Astrocyte of the cerebellum (primary cell): ENCODE data around the gene SERINC3.
A peak's percentile ranks its signal among the peaks of the same experiment; 100 is the strongest.

Source experiments
- DNase-seq: peaks from one replicate; pipeline ENCODE4 v3.0.0-alpha.2; 2011; ENCODE audit warnings: low read depth
- H3K4me3 ChIP-seq: 2 replicates; pipeline ENCODE4 v1.5.1; 2011; ENCODE audit warnings: mild to moderate bottlenecking, low read depth, low read length, moderate library complexity
- CTCF ChIP-seq: IDR thresholded peaks from 2 replicates; pipeline ENCODE4 v1.5.1; 2012; ENCODE audit warnings: low read length, low read depth, moderate library complexity, mild to moderate bottlenecking; ENCODE audit errors: missing control alignments
- in situ Hi-C: cut with HindIII; loops from 2 replicates; pipeline ENCODE4 v1.10.0; 2017; ENCODE audit warnings: low sequenced_read_pairs

SERINC3 gene

DNA sequence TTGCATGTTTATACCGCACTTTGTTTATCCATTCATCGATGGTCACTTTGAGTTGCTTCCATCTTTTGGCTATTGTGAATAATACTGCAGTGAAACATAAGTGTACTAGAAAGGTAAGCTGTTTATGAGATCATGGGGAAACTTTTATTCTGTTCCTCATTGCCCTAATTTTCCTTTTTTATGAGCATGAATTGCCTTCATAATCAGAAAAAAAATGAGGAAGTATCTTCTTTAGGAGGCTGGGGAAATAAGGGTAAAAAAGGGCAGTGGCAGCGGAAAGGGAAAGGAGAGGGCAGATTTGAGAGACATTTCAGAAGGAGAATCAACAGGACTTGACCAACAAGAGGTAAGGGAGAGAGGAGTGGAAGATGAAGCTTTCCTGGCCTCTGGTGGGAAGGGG, 14.3 kb upstream of the SERINC3 start:
- DNase-seq: no peak
- in situ Hi-C loops: loop anchor here (10.0 kb wide), 1 partner anchor 79 kb away; no protein-coding TSS in a partner anchor
- H3K4me3 ChIP-seq: no peak overlapping the region
- no peak for TF ChIP-seq CTCF

DNA sequence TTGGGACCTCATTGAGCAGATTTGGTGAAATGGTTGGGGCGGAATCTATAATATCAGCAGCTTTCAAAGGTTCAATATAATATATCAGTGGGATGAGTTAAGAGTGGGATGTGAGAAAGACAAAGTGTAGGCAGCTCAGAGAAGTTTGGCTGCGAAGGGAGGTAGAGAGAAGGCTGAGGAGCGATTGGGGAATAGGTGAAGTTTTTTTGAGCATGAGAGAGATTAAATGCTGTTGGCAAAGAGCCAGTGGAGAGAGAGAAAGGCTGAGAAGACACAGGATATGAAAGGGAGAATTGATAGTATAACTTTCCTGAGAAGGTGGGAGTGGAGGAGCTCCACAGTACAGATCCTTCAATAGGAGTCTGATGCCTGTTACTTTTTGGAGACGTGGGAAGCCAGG, 12.1 kb upstream of the SERINC3 start:
- TF ChIP-seq CTCF: no peak
- in situ Hi-C loops: loop anchor here (10.0 kb wide), 1 partner anchor 81 kb away; no protein-coding TSS in a partner anchor
- no peak for DNase-seq
- no peak overlapping the region for H3K4me3 ChIP-seq

DNA sequence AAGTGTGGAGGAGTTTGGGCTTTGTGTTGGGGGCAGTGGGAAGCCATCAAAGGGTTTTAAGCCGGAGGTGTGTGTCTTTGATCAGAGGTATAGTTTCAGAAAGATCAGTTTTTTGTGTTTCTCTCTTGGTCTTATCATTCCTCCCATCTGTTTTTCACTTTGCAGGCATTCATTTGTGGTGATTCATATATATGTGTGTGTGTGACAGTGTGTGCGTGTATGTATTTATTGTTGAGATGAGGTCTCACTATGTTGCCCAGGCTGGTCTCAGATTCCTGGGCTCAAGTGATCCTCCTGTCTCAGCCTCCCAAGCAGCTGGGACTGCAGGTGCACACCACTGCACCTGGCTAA, 11.1 kb upstream of the SERINC3 start:
- H3K4me3 ChIP-seq: peak overlapping the region; percentile 67
- DNase-seq: no peak
- no peak for TF ChIP-seq CTCF
- in situ Hi-C loops: loop anchor here (10.0 kb wide), 1 partner anchor 82 kb away; no protein-coding TSS in a partner anchor

- in situ Hi-C loops: loop anchor here (10.0 kb wide), 1 partner anchor 82 kb away; no protein-coding TSS in a partner anchor
- TF ChIP-seq CTCF: no peak
- peak overlapping the region; percentile 67 for H3K4me3 ChIP-seq
- no peak for DNase-seq
Observed at GRCh38 chr20:44532259-44532980, 10.6 kb upstream of the SERINC3 start.

- no peak for DNase-seq
- in situ Hi-C loops: no loop called here
- H3K4me3 ChIP-seq: no peak overlapping the region
- TF ChIP-seq CTCF: no peak
Observed at GRCh38 chr20:44528309-44528708, 6.4 kb upstream of the SERINC3 start.

DNA sequence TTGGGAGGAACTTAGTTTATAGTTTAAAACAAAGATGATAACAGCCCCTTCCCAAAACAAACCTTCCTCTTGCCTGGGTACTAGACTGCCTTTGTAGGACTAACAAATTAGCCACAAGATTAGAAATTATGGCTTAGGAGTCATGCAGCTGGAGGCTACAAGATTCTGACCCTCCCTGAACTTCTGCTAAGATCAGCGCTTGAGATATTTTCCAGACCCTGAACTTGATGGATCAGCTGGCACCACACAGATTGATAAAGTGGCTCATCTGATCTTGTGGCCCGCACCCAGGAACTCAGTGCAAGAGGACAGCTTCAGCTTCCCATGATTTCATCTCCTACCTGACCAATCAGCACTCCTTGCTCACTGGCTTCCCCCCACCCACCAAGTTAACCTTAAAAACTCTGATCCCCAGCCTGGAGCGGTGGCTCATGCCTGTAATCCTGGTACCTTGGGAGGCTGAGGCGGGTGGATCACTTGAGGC, 5.9 kb upstream of the SERINC3 start:
- DNase-seq: no peak
- TF ChIP-seq CTCF: no peak
- in situ Hi-C loops: no loop called here
- no peak overlapping the region for H3K4me3 ChIP-seq
